Measurements from ENCODE around the gene KRT38.

KRT38 gene

GRCh38 chr17:41391535-41391934 is 49.2 kb downstream of the KRT38 start:
- 0 out of 2 replicates have a peak, but pooled peaks cover under 1% of the 10 kb centered on the region for H3K9me3 ChIP-seq (ENCODE audit: low read length)
- H3K9me2 ChIP-seq (ENCODE audit: low read depth, low read length) = no peaks in the 10 kb centered on the region
- no peaks in the 10 kb centered on the region for H3K27me3 ChIP-seq (ENCODE audit: insufficient read depth, low read length)
- H3K27ac ChIP-seq (ENCODE audit: low read depth, low read length, poor library complexity, severe bottlenecking) = no peak overlapping the region
- H3K36me3 ChIP-seq (ENCODE audit: insufficient read depth, low read length) = no peaks in the 10 kb centered on the region
- no peak overlapping the region for H2AFZ ChIP-seq (ENCODE audit: low read length)
- H3K4me2 ChIP-seq (ENCODE audit: low read length) = no peak overlapping the region
- no peaks in the 10 kb centered on the region for H4K20me1 ChIP-seq (ENCODE audit: insufficient read depth, low read length)
- H3K79me2 ChIP-seq (ENCODE audit: insufficient read depth, low read length) = no peaks in the 10 kb centered on the region
- TF ChIP-seq EZH2 (IDR thresholded peaks at IDR 0.05; ENCODE audit: borderline replicate concordance, low read length) = no peak
- TF ChIP-seq CTCF (IDR thresholded peaks at IDR 0.05; ENCODE audit: low read length) = no peak
- H3K9ac ChIP-seq (ENCODE audit: low read length) = no peak overlapping the region
- no peak overlapping the region for H3K4me3 ChIP-seq (ENCODE audit: low read depth, low read length, poor library complexity, severe bottlenecking)
- no peaks in the 10 kb centered on the region for H3F3A ChIP-seq (ENCODE audit: insufficient read depth, low read length)
- no peaks in the 10 kb centered on the region for H3K4me1 ChIP-seq (ENCODE audit: insufficient read depth, low read length, severe bottlenecking)

- Histone ChIP-seq H3K4me3 (ENCODE audit: low read depth, low read length, poor library complexity, severe bottlenecking) (no peak overlapping the region), H3K4me2 (ENCODE audit: low read length) (no peak overlapping the region), H3K9ac (ENCODE audit: low read length) (no peak overlapping the region), H3K79me2 (ENCODE audit: insufficient read depth, low read length) (no peaks in the 10 kb centered on the region), H3K27ac (ENCODE audit: low read depth, low read length, poor library complexity, severe bottlenecking) (no peak overlapping the region), H3K4me1 (ENCODE audit: insufficient read depth, low read length, severe bottlenecking) (no peaks in the 10 kb centered on the region), H4K20me1 (ENCODE audit: insufficient read depth, low read length) (no peaks in the 10 kb centered on the region), H2AFZ (ENCODE audit: low read length) (no peak overlapping the region), H3K27me3 (ENCODE audit: insufficient read depth, low read length) (no peaks in the 10 kb centered on the region), H3K9me2 (ENCODE audit: low read depth, low read length) (no peaks in the 10 kb centered on the region), H3F3A (ENCODE audit: insufficient read depth, low read length) (no peaks in the 10 kb centered on the region), H3K36me3 (ENCODE audit: insufficient read depth, low read length) (no peaks in the 10 kb centered on the region), H3K9me3 (ENCODE audit: low read length) (0 out of 2 replicates have a peak, but pooled peaks cover 4% of the 10 kb centered on the region)
- TF ChIP-seq CTCF (IDR thresholded peaks at IDR 0.05; ENCODE audit: low read length) (no peak), EZH2 (IDR thresholded peaks at IDR 0.05; ENCODE audit: borderline replicate concordance, low read length) (no peak)
Measured at GRCh38 chr17:41390411-41390938, 50.3 kb downstream of the KRT38 start.

GRCh38 chr17:41387670-41388069 is 53.1 kb downstream of the KRT38 start:
- Histone ChIP-seq H4K20me1 (ENCODE audit: insufficient read depth, low read length) (no peaks in the 10 kb centered on the region), H3F3A (ENCODE audit: insufficient read depth, low read length) (no peaks in the 10 kb centered on the region), H3K4me3 (ENCODE audit: low read depth, low read length, poor library complexity, severe bottlenecking) (no peak overlapping the region), H2AFZ (ENCODE audit: low read length) (no peak overlapping the region), H3K36me3 (ENCODE audit: insufficient read depth, low read length) (no peaks in the 10 kb centered on the region), H3K9me2 (ENCODE audit: low read depth, low read length) (no peaks in the 10 kb centered on the region; the same call in 1 of the 2 replicates), H3K27me3 (ENCODE audit: insufficient read depth, low read length) (no peaks in the 10 kb centered on the region), H3K9ac (ENCODE audit: low read length) (no peak overlapping the region), H3K79me2 (ENCODE audit: insufficient read depth, low read length) (no peaks in the 10 kb centered on the region), H3K27ac (ENCODE audit: low read depth, low read length, poor library complexity, severe bottlenecking) (no peak overlapping the region), H3K4me2 (ENCODE audit: low read length) (no peak overlapping the region), H3K4me1 (ENCODE audit: insufficient read depth, low read length, severe bottlenecking) (no peaks in the 10 kb centered on the region), H3K9me3 (ENCODE audit: low read length) (0 out of 2 replicates have a peak, but pooled peaks cover 4% of the 10 kb centered on the region)
- TF ChIP-seq EZH2 (IDR thresholded peaks at IDR 0.05; ENCODE audit: borderline replicate concordance, low read length) (no peak), CTCF (IDR thresholded peaks at IDR 0.05; ENCODE audit: low read length) (no peak)

Measured in OCI-LY1 (cell line).